MM.1S (cell line): Measurements from ENCODE around the gene TUBGCP3.

ENCODE experiments used
- DNase-seq: peaks from one replicate; pipeline ENCODE4 v3.0.0-alpha.2; 2015
- H2AFZ ChIP-seq: fragments of 300-600 bp; sonication (generic); 2 replicates; pipeline ENCODE4 v1.6.0; 2016; ENCODE audit warnings: antibody characterized with exemption, low read length
- H3F3A ChIP-seq: fragments of 300-600 bp; sonication (generic); 2 replicates; pipeline ENCODE4 v1.6.1; 2016; ENCODE audit warnings: mild to moderate bottlenecking, antibody characterized with exemption, low read length, moderate library complexity, mixed read lengths; ENCODE audit not compliant: insufficient read depth
- H3K27ac ChIP-seq: fragments of 300-600 bp; sonication (generic); 2 replicates; pipeline ENCODE4 v1.5.1; 2016; ENCODE audit warnings: mild to moderate bottlenecking, low read length
- H3K27me3 ChIP-seq: fragments of 300-600 bp; sonication (generic); replicated peaks from 2 replicates; pipeline ENCODE4 v1.6.0; 2016; ENCODE audit warnings: low read length; ENCODE audit not compliant: insufficient read depth
- H3K36me3 ChIP-seq: fragments of 300-600 bp; sonication (generic); replicated peaks from 2 replicates; pipeline ENCODE4 v1.6.1; 2016; ENCODE audit warnings: mild to moderate bottlenecking, low read length, mixed read lengths; ENCODE audit not compliant: insufficient read depth
- H3K4me1 ChIP-seq: fragments of 300-600 bp; sonication (generic); 2 replicates; pipeline ENCODE4 v1.6.1; 2016; ENCODE audit warnings: low read length, mixed read lengths
- H3K4me2 ChIP-seq: fragments of 300-600 bp; sonication (generic); 2 replicates; pipeline ENCODE4 v1.6.0; 2016; ENCODE audit warnings: low read depth, low read length
- H3K4me3 ChIP-seq: fragments of 300-600 bp; sonication (generic); 2 replicates; pipeline ENCODE4 v1.5.1; 2016; ENCODE audit warnings: low read length, mixed read lengths
- H3K79me2 ChIP-seq: fragments of 300-600 bp; sonication (generic); 2 replicates; pipeline ENCODE4 v1.6.1; 2016; ENCODE audit warnings: mixed run types, low read length, mixed read lengths
- H3K9ac ChIP-seq: fragments of 300-600 bp; sonication (generic); 2 replicates; pipeline ENCODE4 v1.6.1; 2016; ENCODE audit warnings: low read length, mixed read lengths
- H3K9me2 ChIP-seq: fragments of 300-600 bp; sonication (generic); replicated peaks from 2 replicates; pipeline ENCODE4 v1.6.1; 2016; ENCODE audit warnings: mild to moderate bottlenecking, low read length, mixed read lengths; ENCODE audit not compliant: insufficient read depth
- H3K9me3 ChIP-seq: fragments of 300-600 bp; sonication (generic); replicated peaks from 2 replicates; pipeline ENCODE4 v1.6.1; 2016; ENCODE audit warnings: mild to moderate bottlenecking, low read length, mixed read lengths; ENCODE audit not compliant: insufficient read depth
- H4K20me1 ChIP-seq: fragments of 300-600 bp; sonication (generic); 2 replicates; pipeline ENCODE4 v1.6.1; 2016; ENCODE audit warnings: mild to moderate bottlenecking, low read length, moderate library complexity, mixed read lengths; ENCODE audit not compliant: insufficient read depth
- CTCF ChIP-seq: fragments of 300-600 bp; sonication (generic); IDR thresholded peaks from 2 replicates; pipeline ENCODE4 v1.5.1; 2016; ENCODE audit warnings: antibody characterized with exemption, low read length, mixed read lengths
- EZH2 ChIP-seq: fragments of 300-600 bp; sonication (generic); optimal IDR thresholded peaks from 2 replicates; pipeline ENCODE3; 2017; ENCODE audit warnings: low read depth, mild to moderate bottlenecking, antibody characterized with exemption, low read length, mixed read lengths
- EZH2phosphoT487 ChIP-seq: fragments of 300-600 bp; sonication (generic); IDR thresholded peaks from 2 replicates; pipeline ENCODE4 v1.6.1; 2018; ENCODE audit warnings: antibody characterized with exemption, low read length

TUBGCP3 gene

GRCh38 chr13:112483299-112483698 lies 104.7 kb downstream of the TUBGCP3 start:
- Histone ChIP-seq H3K9ac (no peak overlapping the region), H3K79me2 (no peaks in the 10 kb centered on the region), H4K20me1 (no peaks in the 10 kb centered on the region), H3K4me3 (no peak overlapping the region), H3K27me3 (no peaks in the 10 kb centered on the region), H3K36me3 (peaks cover 5% of the 10 kb centered on the region; the same call in 1 of the 2 replicates), H3K27ac (no peak overlapping the region), H2AFZ (no peak overlapping the region), H3K4me2 (no peak overlapping the region), H3K4me1 (no peaks in the 10 kb centered on the region), H3F3A (no peaks in the 10 kb centered on the region), H3K9me2 (no peaks in the 10 kb centered on the region), H3K9me3 (no peaks in the 10 kb centered on the region)
- TF ChIP-seq EZH2 (no peak), EZH2phosphoT487 (no peak), CTCF (no peak)
- no peak for DNase-seq

- no peaks in the 10 kb centered on the region for H3K27me3 ChIP-seq
- no peak for DNase-seq
- H3K36me3 ChIP-seq, result peaks cover 3% of the 10 kb centered on the region; the same call in 1 of the 2 replicates
- no peak overlapping the region for H2AFZ ChIP-seq
- H3K79me2 ChIP-seq, result no peaks in the 10 kb centered on the region
- H3K27ac ChIP-seq, result no peak overlapping the region
- no peaks in the 10 kb centered on the region for H3K4me1 ChIP-seq
- TF ChIP-seq EZH2phosphoT487 (no peak), CTCF (no peak), EZH2 (no peak)
- H3F3A ChIP-seq, result no peaks in the 10 kb centered on the region
- H3K9ac ChIP-seq, result no peak overlapping the region
- H3K4me2 ChIP-seq, result no peak overlapping the region
- no peak overlapping the region for H3K4me3 ChIP-seq
- H3K9me3 ChIP-seq, result no peaks in the 10 kb centered on the region
- H4K20me1 ChIP-seq, result no peaks in the 10 kb centered on the region
- no peaks in the 10 kb centered on the region for H3K9me2 ChIP-seq
Measured at GRCh38 chr13:112481458-112481857, 106.5 kb downstream of the TUBGCP3 start.

GRCh38 chr13:112479389-112479788 lies 108.6 kb downstream of the TUBGCP3 start:
- Histone ChIP-seq H3K36me3 (no peaks in the 10 kb centered on the region), H3K4me1 (no peaks in the 10 kb centered on the region), H3K9me2 (no peaks in the 10 kb centered on the region), H3K79me2 (no peaks in the 10 kb centered on the region), H3K27me3 (no peaks in the 10 kb centered on the region), H2AFZ (no peak overlapping the region), H3K4me3 (no peak overlapping the region), H3K4me2 (no peak overlapping the region), H4K20me1 (no peaks in the 10 kb centered on the region), H3F3A (no peaks in the 10 kb centered on the region), H3K27ac (no peak overlapping the region), H3K9me3 (no peaks in the 10 kb centered on the region), H3K9ac (no peak overlapping the region)
- no peak for TF ChIP-seq EZH2phosphoT487
- TF ChIP-seq EZH2, result no peak
- no peak for TF ChIP-seq CTCF
- DNase-seq, result no peak
